HEK293 (cell line): ENCODE results near the gene PRPF31.
A peak's percentile ranks its signal among the peaks of the same experiment; 100 is the strongest.

ENCODE experiments used
- CTCF ChIA-PET: fragments of 350-600 bp; formaldehyde crosslinking; extraction: SDS; loops from one replicate; lab custom pipeline; 2021; ENCODE audit warnings: antibody characterized with exemption; lab: Yijun Ruan, JAX
- POLR2A ChIA-PET: fragments of 300-600 bp; formaldehyde crosslinking; extraction: SDS; loops from one replicate; lab custom pipeline; 2020; ENCODE audit warnings: antibody characterized with exemption, inconsistent platforms; lab: Yijun Ruan, JAX
- H3K27ac ChIP-seq: fragments of 200-500 bp; sonication (Bioruptor generic); 2 replicates; pipeline ENCODE4 v1.5.1; 2014; ENCODE audit warnings: low read depth, low read length, control low read depth, inconsistent platforms; ENCODE audit errors: extremely low read depth
- H3K36me3 ChIP-seq, 2 experiments: fragments of 200-500 bp in 1 of 2; sonication (Bioruptor generic) in 1 of 2; 1 replicate in 1 of 2; 2 replicates in 1 of 2; pipeline ENCODE4 v1.5.1; 2014 to 2017; ENCODE audit warnings: inconsistent platforms in 2 of 2, low read length in 2 of 2; ENCODE audit not compliant: control insufficient read depth in 2 of 2, insufficient read depth in 1 of 2
- H3K4me1 ChIP-seq: fragments of 200-500 bp; sonication (Bioruptor generic); 2 replicates; pipeline ENCODE4 v1.5.1; 2014; ENCODE audit warnings: mild to moderate bottlenecking, low read length, inconsistent platforms; ENCODE audit not compliant: control insufficient read depth, insufficient read depth
- H3K4me3 ChIP-seq: 2 replicates; pipeline ENCODE4 v1.5.1; 2011; ENCODE audit warnings: low read depth, mild to moderate bottlenecking, control low read depth, low read length, moderate library complexity
- H3K9me3 ChIP-seq: fragments of 200-500 bp; sonication (Bioruptor generic); 2 replicates; pipeline ENCODE4 v1.5.1; 2014; ENCODE audit warnings: low read depth, low read length, inconsistent platforms; ENCODE audit not compliant: control insufficient read depth, insufficient read depth
- HOXC10 ChIP-seq: sonication (generic); formaldehyde crosslinking; IDR thresholded peaks from 2 replicates; pipeline ENCODE4 v1.8.1; 2023; ENCODE audit warnings: mild to moderate bottlenecking, missing genetic modification reagents
- SCRT1 ChIP-seq: fragments of 450-650 bp; formaldehyde crosslinking; IDR thresholded peaks from 2 replicates; pipeline ENCODE4 v1.5.1; 2016; ENCODE audit warnings: missing biosample characterization, missing genetic modification characterization, borderline replicate concordance
- SP2 ChIP-seq: fragments of 450-650 bp; formaldehyde crosslinking; IDR thresholded peaks from 2 replicates; pipeline ENCODE4 v1.5.1; 2016; ENCODE audit warnings: missing biosample characterization, missing genetic modification characterization
- ZBTB17 ChIP-seq: fragments of 450-650 bp; formaldehyde crosslinking; IDR thresholded peaks from 2 replicates; pipeline ENCODE4 v1.5.1; 2016; ENCODE audit warnings: missing biosample characterization, missing genetic modification characterization
- ZBTB7A ChIP-seq: fragments of 450-650 bp; formaldehyde crosslinking; IDR thresholded peaks from 2 replicates; pipeline ENCODE4 v1.5.1; 2016; ENCODE audit warnings: low read depth, missing biosample characterization, missing genetic modification characterization
- ZNF155 ChIP-seq: fragments of 450-650 bp; formaldehyde crosslinking; IDR thresholded peaks from 2 replicates; pipeline ENCODE4 v1.5.1; 2016; ENCODE audit warnings: missing biosample characterization, missing genetic modification characterization
- ZNF157 ChIP-seq: fragments of 450-650 bp; formaldehyde crosslinking; IDR thresholded peaks from 2 replicates; pipeline ENCODE4 v1.5.1; 2016; ENCODE audit warnings: missing biosample characterization, missing genetic modification characterization
- ZNF174 ChIP-seq: fragments of 450-650 bp; formaldehyde crosslinking; IDR thresholded peaks from 2 replicates; pipeline ENCODE4 v1.5.0; 2017; ENCODE audit warnings: missing biosample characterization, mild to moderate bottlenecking, missing genetic modification characterization
- ZNF19 ChIP-seq: fragments of 450-650 bp; formaldehyde crosslinking; IDR thresholded peaks from 2 replicates; pipeline ENCODE4; 2016; ENCODE audit warnings: missing biosample characterization, missing genetic modification characterization, low read depth
- ZNF221 ChIP-seq: fragments of 450-650 bp; formaldehyde crosslinking; IDR thresholded peaks from 2 replicates; pipeline ENCODE4 v1.5.1; 2017; ENCODE audit warnings: missing biosample characterization, missing genetic modification characterization, borderline replicate concordance
- ZNF473 ChIP-seq: fragments of 450-650 bp; formaldehyde crosslinking; IDR thresholded peaks from 2 replicates; pipeline ENCODE4 v1.5.1; 2017; ENCODE audit warnings: missing biosample characterization, missing genetic modification characterization
- ZNF530 ChIP-seq: fragments of 450-650 bp; formaldehyde crosslinking; IDR thresholded peaks from 2 replicates; pipeline ENCODE4 v1.5.1; 2016; ENCODE audit warnings: low read depth, missing biosample characterization, missing genetic modification characterization
- ZNF623 ChIP-seq: fragments of 450-650 bp; formaldehyde crosslinking; IDR thresholded peaks from 2 replicates; pipeline ENCODE4 v1.5.1; 2016; ENCODE audit warnings: missing biosample characterization, missing genetic modification characterization
- ZNF660 ChIP-seq: fragments of 450-650 bp; IDR thresholded peaks from 2 replicates; pipeline ENCODE4 v1.5.1; 2018; ENCODE audit warnings: missing biosample characterization, mild to moderate bottlenecking, missing genetic modification characterization
- TF ChIP-seq, protein P1 (sequence below): fragments of 450-650 bp; formaldehyde crosslinking; conservative IDR thresholded peaks from 2 replicates; pipeline ENCODE4 v1.5.1; 2016; ENCODE audit warnings: low read depth, missing biosample characterization, missing genetic modification characterization
- TF ChIP-seq, protein P2 (sequence below): fragments of 450-650 bp; formaldehyde crosslinking; IDR thresholded peaks from 2 replicates; pipeline ENCODE4 v1.5.1; 2016; ENCODE audit warnings: missing biosample characterization, missing genetic modification characterization
- TF ChIP-seq, protein P3 (sequence below): fragments of 450-650 bp; formaldehyde crosslinking; optimal IDR thresholded peaks from 2 replicates; pipeline ENCODE3; 2016; ENCODE audit warnings: missing biosample characterization, mild to moderate bottlenecking, missing genetic modification characterization
- TF ChIP-seq, protein P4 (sequence below): fragments of 450-650 bp; formaldehyde crosslinking; conservative IDR thresholded peaks from 2 replicates; pipeline ENCODE4 v1.5.1; 2016; ENCODE audit warnings: low read depth, missing biosample characterization, missing genetic modification characterization
- TF ChIP-seq, protein P5 (sequence below): fragments of 450-650 bp; formaldehyde crosslinking; IDR thresholded peaks from 2 replicates; pipeline ENCODE4 v1.5.0; 2017; ENCODE audit warnings: missing biosample characterization, missing genetic modification characterization, borderline replicate concordance

PRPF31 gene

DNA sequence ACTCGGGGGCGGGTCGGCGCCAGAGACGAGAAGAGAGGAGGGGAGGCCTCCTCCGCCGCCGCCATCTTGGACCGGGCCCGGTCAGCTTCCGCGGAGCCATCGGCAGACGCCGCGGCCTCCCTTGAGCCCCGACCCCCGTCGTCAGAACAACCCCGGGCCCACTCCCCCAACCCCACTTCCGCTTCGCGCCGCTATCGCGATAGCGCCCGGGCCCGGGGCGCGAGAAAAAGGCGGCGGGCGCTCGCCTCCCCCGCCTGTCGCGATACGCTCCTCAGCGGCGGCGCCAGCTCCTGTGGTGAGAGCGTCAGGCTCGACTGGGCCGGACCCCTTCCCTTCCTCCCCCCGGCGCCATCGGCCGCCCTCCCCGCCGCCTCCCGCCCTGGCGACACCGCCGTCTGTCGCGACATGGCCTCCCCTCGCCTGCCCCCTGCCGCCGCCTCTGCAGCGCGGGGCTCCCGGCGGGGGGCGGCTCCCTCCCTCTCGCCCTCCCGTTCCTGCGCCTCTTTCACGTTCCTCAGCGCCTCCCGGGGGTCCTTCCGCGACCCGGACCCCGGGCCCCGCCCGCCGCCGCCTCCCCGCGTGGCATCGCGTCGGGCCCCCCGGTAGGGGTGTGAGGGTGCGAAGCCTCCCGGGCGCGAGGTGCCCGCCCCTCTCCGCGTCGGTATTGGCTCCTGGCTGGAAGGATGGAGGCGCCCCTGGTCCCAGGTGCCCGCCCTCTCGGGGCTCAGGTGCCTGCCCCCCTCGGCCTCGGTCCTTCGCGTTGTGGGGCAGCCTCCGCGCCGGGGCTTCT is 22.3 kb downstream of the PRPF31 start, which contains the start of gene CNOT3 (continued):
- TF ChIP-seq, protein P1, sequence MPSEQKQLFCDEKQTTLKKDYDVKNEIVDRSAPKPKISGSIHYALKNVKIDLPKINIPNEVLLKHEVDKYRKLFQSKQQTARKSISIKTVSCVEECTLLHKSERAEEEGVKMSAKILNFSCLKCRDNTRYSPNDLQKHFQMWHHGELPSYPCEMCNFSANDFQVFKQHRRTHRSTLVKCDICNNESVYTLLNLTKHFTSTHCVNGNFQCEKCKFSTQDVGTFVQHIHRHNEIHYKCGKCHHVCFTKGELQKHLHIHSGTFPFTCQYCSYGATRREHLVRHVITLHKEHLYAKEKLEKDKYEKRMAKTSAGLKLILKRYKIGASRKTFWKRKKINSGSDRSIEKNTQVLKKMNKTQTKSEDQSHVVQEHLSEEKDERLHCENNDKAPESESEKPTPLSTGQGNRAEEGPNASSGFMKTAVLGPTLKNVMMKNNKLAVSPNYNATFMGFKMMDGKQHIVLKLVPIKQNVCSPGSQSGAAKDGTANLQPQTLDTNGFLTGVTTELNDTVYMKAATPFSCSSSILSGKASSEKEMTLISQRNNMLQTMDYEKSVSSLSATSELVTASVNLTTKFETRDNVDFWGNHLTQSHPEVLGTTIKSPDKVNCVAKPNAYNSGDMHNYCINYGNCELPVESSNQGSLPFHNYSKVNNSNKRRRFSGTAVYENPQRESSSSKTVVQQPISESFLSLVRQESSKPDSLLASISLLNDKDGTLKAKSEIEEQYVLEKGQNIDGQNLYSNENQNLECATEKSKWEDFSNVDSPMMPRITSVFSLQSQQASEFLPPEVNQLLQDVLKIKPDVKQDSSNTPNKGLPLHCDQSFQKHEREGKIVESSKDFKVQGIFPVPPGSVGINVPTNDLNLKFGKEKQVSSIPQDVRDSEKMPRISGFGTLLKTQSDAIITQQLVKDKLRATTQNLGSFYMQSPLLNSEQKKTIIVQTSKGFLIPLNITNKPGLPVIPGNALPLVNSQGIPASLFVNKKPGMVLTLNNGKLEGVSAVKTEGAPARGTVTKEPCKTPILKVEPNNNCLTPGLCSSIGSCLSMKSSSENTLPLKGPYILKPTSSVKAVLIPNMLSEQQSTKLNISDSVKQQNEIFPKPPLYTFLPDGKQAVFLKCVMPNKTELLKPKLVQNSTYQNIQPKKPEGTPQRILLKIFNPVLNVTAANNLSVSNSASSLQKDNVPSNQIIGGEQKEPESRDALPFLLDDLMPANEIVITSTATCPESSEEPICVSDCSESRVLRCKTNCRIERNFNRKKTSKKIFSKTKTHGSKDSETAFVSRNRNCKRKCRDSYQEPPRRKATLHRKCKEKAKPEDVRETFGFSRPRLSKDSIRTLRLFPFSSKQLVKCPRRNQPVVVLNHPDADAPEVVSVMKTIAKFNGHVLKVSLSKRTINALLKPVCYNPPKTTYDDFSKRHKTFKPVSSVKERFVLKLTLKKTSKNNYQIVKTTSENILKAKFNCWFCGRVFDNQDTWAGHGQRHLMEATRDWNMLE (tag by site-specific recombination): no peak
- TF ChIP-seq ZNF155 (tag by site-specific recombination) (no peak), HOXC10 (CRISPR knock-in tag) (no peak), ZNF530 (tag by site-specific recombination) (no peak), ZNF473 (tag by site-specific recombination) (no peak), ZNF157 (tag by site-specific recombination) (no peak), ZNF221 (tag by site-specific recombination) (no peak), ZBTB17 (tag by site-specific recombination) (no peak), ZNF19 (tag by site-specific recombination) (no peak), ZNF174 (tag by site-specific recombination) (0 out of 2 replicates have a peak, but pooled peaks have one; percentile 27)
- TF ChIP-seq, protein P2, sequence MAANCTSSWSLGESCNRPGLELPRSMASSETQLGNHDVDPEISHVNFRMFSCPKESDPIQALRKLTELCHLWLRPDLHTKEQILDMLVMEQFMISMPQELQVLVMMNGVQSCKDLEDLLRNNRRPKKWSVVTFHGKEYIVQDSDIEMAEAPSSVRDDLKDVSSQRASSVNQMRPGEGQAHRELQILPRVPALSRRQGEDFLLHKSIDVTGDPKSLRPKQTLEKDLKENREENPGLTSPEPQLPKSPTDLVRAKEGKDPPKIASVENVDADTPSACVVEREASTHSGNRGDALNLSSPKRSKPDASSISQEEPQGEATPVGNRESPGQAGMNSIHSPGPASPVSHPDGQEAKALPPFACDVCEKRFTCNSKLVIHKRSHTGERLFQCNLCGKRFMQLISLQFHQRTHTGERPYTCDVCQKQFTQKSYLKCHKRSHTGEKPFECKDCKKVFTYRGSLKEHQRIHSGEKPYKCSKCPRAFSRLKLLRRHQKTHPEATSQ (tag by site-specific recombination): no peak
- TF ChIP-seq, protein P3, sequence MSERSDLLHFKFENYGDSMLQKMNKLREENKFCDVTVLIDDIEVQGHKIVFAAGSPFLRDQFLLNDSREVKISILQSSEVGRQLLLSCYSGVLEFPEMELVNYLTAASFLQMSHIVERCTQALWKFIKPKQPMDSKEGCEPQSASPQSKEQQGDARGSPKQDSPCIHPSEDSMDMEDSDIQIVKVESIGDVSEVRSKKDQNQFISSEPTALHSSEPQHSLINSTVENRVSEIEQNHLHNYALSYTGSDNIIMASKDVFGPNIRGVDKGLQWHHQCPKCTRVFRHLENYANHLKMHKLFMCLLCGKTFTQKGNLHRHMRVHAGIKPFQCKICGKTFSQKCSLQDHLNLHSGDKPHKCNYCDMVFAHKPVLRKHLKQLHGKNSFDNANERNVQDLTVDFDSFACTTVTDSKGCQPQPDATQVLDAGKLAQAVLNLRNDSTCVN (tag by site-specific recombination): no peak

DNA sequence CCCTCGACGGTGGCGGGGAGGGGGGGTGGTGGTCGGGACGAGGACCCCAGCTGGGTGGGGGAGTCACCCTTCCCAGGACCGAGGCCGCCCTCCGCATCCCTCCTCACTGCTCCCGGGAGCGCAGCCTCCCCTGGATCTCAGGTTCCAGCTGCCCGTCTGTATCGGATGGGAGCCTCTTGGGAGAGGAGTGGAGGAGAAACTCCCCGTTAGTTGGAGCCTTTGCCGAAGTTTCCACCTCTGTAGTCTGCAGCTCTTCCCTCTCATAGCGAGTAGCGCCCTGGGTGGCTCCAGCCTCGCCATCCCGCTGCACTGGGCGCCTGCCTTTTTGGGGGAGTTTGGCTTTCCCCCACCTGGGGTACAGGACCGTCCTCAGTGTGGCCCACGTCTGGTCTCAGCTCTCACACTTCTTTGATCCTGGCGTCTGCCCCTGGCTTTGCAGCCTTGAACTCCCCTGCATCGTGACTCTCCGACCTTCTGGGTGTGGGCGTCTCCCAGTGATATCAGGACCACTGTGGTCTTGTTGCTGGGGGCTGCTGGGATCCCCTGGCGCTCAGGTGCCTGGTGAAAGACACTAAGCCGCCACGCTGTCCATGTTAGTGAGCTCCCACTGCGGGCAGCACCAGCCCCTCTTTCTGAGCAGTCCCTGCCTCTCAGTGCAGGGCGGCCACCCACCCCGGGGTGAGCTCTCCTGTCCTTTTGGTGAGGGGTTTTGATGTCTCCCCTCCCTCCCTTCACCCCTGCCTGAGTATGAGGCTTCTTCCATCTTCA is 23.1 kb downstream of the PRPF31 start:
- H3K4me1 ChIP-seq: peaks cover 13% of the 10 kb centered on the region
- H3K4me3 ChIP-seq: peak overlapping the region; percentile 94
- CTCF ChIA-PET: interaction anchor here (0.7 to 1.5 kb wide), 2 partner anchors 28 to 93 kb away, joined by 3 to 6 read pairs; no protein-coding TSS in a partner anchor
- H3K36me3 ChIP-seq: peaks cover 16 to 52% of the 10 kb centered on the region in 2 experiments
- H3K9me3 ChIP-seq: peaks cover under 1% of the 10 kb centered on the region; the same call in 1 of the 2 replicates
- POLR2A ChIA-PET: interaction anchor here (0.8 to 5.5 kb wide), 5 partner anchors 12 to 50 kb away, joined by 3 to 116 read pairs (median 63); partner anchors contain the start of genes MBOAT7, PRPF31, TFPT and TSEN34
- H3K27ac ChIP-seq: peak overlapping the region; percentile 88
- TF ChIP-seq, protein P4, sequence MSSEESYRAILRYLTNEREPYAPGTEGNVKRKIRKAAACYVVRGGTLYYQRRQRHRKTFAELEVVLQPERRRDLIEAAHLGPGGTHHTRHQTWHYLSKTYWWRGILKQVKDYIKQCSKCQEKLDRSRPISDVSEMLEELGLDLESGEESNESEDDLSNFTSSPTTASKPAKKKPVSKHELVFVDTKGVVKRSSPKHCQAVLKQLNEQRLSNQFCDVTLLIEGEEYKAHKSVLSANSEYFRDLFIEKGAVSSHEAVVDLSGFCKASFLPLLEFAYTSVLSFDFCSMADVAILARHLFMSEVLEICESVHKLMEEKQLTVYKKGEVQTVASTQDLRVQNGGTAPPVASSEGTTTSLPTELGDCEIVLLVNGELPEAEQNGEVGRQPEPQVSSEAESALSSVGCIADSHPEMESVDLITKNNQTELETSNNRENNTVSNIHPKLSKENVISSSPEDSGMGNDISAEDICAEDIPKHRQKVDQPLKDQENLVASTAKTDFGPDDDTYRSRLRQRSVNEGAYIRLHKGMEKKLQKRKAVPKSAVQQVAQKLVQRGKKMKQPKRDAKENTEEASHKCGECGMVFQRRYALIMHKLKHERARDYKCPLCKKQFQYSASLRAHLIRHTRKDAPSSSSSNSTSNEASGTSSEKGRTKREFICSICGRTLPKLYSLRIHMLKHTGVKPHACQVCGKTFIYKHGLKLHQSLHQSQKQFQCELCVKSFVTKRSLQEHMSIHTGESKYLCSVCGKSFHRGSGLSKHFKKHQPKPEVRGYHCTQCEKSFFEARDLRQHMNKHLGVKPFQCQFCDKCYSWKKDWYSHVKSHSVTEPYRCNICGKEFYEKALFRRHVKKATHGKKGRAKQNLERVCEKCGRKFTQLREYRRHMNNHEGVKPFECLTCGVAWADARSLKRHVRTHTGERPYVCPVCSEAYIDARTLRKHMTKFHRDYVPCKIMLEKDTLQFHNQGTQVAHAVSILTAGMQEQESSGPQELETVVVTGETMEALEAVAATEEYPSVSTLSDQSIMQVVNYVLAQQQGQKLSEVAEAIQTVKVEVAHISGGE (tag by site-specific recombination): no peak
- TF ChIP-seq SP2 (tag by site-specific recombination): 0 out of 2 replicates have a peak, but pooled peaks have one; percentile 2
- TF ChIP-seq, protein P5, sequence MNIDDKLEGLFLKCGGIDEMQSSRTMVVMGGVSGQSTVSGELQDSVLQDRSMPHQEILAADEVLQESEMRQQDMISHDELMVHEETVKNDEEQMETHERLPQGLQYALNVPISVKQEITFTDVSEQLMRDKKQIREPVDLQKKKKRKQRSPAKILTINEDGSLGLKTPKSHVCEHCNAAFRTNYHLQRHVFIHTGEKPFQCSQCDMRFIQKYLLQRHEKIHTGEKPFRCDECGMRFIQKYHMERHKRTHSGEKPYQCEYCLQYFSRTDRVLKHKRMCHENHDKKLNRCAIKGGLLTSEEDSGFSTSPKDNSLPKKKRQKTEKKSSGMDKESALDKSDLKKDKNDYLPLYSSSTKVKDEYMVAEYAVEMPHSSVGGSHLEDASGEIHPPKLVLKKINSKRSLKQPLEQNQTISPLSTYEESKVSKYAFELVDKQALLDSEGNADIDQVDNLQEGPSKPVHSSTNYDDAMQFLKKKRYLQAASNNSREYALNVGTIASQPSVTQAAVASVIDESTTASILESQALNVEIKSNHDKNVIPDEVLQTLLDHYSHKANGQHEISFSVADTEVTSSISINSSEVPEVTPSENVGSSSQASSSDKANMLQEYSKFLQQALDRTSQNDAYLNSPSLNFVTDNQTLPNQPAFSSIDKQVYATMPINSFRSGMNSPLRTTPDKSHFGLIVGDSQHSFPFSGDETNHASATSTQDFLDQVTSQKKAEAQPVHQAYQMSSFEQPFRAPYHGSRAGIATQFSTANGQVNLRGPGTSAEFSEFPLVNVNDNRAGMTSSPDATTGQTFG (tag by site-specific recombination): no peak
- no peak for TF ChIP-seq ZNF623
- TF ChIP-seq SCRT1 (tag by site-specific recombination): no peak
- no peak for TF ChIP-seq ZBTB7A (tag by site-specific recombination)
- no peak for TF ChIP-seq ZNF660 (tag by site-specific recombination)
